ENCODE results near the gene DBET.
"Not testable (repeated sequence)": the region's sequence is repeated elsewhere in the genome, so short reads cannot be mapped to it uniquely, and the experiment has no call there.

DBET gene

DNA sequence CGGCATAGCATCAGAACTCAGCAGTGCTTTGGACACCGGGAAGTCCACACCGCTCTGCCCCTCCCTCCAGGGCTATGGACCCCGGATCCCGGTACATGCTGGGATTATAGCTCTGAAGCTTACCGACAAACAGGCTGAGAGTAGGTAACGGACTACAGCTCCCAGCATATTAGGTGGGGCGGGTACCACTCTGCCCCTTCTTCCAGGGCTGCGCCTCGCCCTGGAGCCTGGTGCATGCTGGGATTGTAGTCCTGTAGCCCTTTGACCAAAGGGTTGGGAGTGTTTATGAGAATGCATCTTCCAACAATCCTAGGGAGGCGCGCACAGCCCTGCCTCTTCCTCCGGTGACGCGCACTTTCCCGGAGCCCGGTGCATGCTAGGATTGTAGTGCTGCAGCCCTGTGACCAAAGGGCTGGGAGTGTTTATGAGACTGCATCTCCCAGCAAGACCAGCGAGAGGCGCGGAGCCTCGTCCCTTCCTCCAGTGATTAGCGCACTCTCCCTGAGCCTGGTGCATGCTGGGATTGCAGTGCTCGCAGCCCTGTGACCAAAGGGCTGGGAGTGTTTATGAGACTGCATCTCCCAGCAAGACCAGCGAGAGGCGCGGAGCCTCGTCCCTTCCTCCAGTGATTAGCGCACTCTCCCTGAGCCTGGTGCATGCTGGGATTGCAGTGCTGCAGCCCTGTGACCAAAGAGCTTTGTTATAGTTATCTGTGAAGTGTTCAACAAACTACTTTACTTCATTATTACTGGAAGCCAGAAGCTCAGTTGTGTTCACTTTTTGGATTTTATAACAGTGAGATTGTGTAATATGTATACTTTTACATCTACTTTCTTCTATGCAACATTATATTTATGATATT lies 14.7 kb upstream of the DBET start:
- not testable (repeated sequence) for DNase-seq (ENCODE audit: low read depth)

DNA sequence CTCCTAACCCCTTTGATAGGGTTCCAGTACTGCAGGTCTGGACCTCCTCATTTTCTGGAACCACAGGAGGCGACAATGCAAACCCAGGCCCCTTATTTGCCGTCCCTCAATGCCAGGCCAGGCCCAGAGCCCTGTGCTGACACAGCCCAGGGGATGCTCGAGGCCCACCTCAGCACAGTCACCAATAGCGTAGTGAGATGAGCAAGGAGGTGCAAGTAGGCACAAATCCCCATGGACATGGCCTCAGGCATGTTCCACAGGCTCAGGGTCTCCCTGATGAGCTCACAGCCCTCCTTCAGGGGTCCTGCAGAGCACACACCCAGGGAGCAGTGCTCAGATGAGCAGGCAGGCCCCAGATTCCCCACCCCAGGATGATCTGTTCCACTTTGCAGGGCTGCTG lies 5.3 kb upstream of the DBET start:
- DNase-seq (ENCODE audit: low read depth), result not testable (repeated sequence)

DNA sequence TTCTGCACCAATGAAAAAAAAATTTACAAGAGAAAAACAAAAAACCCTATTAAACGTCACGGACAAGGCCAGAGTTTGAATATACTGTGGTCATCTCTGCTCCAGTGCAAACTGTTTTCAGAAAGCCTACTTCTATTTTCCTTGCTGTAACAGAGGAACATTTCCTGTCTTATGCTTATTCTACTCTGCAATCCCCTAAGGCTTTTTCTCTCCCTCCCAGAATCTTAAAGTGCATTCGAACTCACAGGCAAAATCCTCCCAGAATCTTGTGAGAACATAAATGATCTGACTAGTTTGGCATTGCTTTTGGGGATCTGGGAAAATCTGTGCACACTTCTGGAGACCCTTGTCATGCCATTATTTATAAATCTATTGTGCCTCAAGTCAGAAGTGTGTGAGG lies 503 bp downstream of the DBET start:
- DNase-seq (ENCODE audit: low read depth), result not testable (repeated sequence)

DNA sequence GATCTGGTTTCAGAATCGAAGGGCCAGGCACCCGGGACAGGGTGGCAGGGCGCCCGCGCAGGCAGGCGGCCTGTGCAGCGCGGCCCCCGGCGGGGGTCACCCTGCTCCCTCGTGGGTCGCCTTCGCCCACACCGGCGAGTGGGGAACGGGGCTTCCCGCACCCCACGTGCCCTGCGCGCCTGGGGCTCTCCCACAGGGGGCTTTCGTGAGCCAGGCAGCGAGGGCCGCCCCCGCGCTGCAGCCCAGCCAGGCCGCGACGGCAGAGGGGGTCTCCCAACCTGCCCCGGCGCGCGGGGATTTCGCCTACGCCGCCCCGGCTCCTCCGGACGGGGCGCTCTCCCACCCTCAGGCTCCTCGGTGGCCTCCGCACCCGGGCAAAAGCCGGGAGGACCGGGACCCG lies 4.0 kb downstream of the DBET start:
- DNase-seq (ENCODE audit: low read depth), result not testable (repeated sequence)

DNA sequence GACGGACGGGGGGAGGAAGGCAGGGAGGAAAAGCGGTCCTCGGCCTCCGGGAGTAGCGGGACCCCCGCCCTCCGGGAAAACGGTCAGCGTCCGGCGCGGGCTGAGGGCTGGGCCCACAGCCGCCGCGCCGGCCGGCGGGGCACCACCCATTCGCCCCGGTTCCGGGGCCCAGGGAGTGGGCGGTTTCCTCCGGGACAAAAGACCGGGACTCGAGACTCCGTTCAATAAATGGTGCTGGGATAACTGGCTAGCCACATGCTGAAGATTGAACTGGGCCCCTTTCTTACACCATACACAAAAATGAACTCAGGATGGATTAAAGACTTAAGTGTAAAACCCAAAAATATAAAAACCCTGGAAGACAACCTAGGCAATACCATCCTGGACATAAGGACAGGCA lies 28.8 kb downstream of the DBET start:
- DNase-seq (ENCODE audit: low read depth), result not testable (repeated sequence)

DNA sequence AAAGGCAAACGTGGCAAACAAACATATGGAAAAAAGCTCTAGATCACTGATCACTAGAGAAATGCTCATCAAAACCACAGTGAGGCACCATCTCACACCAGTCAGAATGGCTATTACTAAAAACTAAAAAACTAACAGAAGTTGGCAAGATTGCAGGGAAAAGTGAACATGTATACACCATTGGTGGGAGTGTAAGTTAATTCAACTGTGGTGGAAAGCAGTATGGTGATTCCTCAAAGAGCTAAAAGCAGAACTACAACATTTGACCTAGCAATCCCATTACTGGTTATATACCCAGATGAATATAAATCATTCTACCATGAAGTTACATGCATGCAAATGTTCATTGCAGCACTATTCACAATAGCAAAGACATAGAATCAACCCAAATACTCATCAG lies 29.7 kb downstream of the DBET start:
- DNase-seq (ENCODE audit: low read depth), result not testable (repeated sequence)

DNA sequence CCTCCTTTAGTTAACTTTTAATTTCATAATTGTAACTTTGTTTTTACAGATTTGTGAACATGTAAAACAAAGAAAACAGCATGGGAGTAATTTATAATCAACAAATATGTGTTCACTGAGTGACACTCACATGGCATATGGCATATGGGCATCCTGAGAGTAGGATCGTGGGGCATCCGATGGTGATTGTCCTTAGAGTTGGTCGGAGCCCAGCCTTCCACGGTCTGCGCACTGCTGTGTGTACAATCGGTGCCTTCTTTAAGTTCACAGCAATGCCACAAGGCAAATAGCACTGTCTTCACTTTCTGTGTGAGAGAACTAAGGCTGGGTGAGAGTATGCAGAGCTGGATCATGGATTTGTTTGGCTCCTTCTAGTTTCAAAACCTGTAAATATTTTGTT lies 31.0 kb downstream of the DBET start:
- DNase-seq (ENCODE audit: low read depth), result not testable (repeated sequence)

DNA sequence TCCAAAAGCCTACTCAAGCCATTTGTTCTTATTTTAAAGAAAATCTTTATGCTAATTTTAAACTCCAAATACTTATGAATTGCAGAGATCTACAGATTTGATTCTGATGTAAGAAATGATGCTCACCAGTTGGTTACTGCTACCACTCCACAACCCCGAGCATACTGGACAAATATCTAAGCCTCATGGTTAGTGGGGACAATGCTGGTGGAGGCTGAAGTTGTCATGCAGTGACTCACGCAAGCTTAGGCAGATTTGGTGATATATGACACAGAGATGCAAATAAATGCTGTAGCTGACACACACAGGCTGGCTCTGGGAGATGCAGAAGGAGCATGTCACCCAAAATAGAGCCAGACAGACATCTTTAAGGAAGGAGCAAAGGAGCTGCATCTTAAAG lies 35.3 kb downstream of the DBET start:
- not testable (repeated sequence) for DNase-seq (ENCODE audit: low read depth)

DNA sequence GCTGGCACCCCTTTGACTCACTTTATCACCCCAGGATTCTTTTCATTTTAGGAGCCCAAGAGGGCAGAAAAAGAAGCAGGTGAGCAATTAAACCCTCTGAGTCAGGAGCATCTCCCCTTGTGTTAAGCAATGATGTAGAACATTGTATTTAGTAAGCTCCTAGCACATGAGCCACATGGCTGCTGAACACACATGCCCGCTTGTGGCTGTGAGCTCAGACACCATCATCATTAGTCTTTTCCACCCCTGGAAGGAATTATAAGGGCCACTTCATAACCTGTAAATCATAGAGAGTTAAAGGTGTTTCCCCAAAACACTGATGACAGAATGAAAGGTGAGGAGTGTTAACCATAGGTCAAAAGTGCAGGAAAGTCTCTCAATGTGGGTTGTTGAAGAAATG lies 37.2 kb downstream of the DBET start:
- not testable (repeated sequence) for DNase-seq (ENCODE audit: low read depth)

DNA sequence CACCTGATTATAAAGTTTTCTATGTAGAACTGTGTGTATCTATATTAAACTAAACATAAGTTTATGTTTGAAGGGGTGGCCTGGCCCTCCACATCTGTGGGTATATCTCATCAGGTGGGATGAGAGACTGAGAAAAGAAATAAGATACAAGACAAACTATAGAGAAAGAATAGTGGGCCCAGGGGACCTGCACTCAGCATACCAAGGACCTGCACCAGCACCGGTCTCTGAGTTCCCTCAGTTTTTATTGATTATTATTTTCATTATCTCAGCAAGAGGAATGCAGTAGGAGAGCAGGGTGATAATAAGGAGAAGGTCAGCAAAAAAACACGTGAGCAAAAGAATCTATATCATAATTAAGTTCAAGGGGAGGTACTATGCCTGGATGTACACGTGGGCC lies 41.9 kb downstream of the DBET start:
- DNase-seq (ENCODE audit: low read depth), result not testable (repeated sequence)

DNA sequence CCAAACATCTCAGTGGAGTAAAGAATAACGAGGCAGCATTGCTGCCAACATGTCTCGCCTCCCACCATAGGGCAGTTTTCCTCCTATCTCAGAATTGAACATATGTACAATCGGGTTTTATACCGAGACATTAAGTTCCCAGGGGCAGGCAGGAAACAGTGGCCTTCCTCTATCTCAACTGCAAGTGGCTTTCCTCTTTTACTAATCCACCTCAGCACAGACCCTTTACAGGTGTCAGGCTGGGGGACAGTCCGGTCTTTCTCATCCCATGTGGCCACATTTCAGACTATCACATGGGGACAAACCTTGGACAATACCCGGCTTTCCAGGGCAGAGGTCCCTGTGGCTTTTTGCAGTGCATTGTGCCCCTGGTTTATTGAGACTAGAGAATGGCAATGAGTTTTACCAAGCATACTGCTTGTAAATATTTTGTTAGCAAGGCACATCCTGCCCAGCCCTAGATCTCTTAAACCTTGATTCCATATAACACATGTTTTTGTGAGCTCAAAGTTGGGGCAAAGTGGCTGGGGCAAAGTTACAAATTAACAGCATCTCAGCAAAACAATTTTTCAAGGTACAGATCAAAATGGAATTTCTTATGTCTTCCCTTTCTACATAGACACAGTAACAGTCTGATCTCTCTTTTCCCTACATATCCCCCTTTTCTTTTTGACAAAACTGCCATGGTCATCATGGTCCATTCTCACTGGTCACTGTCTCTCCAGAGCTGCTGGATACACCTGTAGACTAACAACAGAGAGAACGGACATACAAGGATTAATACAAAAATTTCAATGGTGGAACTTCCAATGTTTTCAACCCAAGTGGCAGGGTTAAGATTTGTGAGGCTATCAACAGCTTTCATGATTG lies 42.5 kb downstream of the DBET start:
- not testable (repeated sequence) for DNase-seq (ENCODE audit: low read depth)

DNA sequence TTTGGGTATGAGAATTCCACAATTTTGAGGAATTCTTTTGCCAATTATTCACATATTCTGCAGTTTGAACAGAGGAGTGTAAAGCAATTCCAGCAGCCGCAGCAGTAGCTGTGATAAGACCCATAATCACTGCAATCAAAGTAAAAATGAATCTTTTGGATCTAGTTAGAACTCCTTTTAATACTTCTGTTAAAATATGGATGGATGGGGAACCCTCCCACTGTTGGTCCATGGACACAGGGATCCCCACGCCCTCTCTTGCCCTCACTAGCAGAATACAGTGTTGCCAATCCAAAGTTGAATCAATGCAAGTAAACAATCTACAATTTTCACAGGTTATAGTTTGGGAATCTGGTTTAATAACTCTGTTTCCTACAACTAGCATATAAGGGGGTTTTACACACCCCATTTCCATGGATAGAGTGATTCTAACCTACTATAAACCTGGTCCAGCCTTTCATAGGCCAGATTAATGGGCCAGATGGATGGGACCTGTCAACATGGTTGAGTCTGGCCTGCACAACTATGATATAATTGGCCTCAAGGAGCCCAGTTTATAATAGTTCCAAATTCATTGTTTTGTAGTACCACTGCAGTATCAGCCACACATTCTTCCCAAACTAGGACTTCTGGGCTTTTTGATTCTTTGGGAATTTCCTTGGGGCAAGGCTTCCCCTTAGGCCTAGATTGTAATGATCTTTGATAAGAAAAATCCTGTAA lies 43.6 kb downstream of the DBET start:
- DNase-seq (ENCODE audit: low read depth), result not testable (repeated sequence)

DNA sequence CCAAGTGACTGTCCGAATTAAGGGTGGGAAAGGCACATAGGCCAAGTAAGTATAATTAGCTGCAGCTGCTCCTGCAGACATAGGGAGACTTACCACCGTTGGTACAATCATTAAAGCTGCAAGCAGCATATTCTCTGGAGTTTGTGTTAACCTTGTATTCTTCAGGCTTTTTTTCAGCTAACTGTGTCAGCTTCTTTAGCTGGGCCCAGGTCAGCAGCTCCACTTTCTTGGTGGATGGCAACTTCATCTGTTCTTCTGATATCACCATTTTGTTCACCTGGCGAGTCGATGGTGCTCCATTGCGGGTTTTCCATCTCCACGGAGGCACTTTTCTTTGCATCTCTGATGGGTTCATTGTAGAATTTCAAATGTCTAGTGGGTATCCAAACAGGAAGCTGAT lies 44.5 kb downstream of the DBET start:
- DNase-seq (ENCODE audit: low read depth), result not testable (repeated sequence)

DNA sequence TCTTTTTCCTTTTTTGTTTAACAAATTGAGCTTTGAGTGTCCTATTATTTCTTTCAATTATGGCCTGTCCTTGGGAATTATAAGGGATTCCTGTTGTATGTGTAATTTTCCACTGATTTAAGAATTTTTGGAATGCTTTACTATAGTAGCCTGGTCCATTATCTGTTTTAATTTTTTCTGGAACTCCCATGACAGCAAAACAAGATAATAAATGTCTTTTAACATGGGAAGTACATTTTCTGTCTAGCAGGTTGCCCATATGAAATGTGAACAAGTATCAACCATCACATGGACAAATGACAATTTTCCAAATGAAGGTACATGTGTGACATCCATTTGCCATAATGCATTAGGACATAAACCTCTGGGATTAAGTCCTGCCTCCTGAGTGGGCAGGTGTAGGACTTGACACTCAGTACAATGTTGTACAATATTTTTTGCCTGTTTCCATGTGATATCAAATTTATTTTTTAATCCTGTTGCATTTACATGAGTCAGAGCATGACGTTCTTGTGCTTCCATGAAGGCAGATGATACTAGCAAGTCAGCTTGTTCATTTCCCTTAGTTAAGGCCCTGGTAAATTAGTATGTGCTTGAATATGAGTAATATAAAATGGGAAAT lies 45.2 kb downstream of the DBET start:
- not testable (repeated sequence) for DNase-seq (ENCODE audit: low read depth)

DNA sequence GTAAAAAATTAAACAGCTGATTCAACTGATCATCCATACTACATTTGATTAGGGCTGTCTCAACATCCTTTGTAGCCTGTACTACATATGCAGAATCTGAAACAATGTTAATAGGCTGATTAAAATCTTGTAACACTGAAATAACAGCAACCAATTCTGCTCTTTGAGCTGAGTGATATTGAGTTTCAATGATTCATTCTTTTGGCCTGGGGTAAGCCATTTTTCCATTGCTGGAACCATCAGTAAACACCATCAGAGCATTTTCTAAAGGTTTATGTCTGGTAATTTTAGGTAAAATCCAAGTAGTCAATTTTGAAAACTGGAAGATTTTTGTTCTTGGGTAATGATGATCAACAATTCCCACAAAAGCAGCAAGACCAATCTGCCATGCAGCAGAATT lies 45.7 kb downstream of the DBET start:
- DNase-seq (ENCODE audit: low read depth), result not testable (repeated sequence)

DNA sequence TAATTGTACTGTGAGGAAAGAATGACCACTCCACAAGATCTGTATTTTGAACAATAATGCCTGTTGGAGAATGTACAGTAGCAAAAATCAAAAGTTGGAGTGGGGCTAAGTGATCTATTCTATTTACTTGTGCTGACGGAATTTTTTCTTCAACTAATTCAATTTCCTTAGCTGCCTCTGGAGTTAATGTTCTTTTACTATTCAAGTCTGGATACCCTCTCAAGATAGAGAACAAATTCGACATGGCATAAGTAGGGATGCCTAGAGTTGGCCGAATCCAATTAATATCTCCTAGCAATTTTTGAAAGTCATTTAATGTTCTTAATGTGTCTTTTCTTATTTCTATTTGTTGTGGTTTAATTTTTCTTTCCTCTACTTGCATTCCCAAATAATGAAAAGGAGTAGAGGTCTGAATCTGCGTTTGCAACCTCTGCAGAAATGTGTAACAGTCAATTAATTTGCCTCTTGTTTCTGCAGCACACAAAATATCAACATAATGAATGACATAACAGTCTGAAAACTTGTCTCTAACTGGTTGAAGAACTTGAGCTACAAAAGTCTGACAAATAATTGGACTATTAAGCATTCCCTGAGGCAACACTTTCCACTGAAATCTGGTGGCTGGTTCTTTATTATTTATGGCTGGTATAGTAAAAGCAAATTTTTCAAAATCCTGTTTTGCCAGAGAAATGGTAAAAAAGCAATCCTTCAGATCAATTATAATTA lies 46.4 kb downstream of the DBET start:
- not testable (repeated sequence) for DNase-seq (ENCODE audit: low read depth)

DNA sequence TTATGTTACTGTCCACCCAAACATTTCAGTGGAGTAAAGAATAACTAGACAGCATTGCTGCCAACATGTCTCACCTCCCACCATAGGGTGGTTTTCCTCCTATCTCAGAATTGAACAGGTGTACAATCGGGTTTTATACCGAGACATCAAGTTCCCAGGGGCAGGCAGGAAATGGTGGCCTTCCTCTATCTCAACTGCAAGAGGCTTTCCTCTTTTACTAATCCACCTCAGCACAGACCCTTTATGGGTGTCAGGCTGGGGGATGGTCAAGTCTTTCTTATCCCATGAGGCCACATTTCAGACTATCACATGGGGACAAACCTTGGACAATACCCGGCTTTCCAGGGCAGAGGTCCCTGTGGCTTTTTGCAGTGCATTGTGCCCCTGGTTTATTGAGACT lies 48.6 kb downstream of the DBET start:
- not testable (repeated sequence) for DNase-seq (ENCODE audit: low read depth)

DNA sequence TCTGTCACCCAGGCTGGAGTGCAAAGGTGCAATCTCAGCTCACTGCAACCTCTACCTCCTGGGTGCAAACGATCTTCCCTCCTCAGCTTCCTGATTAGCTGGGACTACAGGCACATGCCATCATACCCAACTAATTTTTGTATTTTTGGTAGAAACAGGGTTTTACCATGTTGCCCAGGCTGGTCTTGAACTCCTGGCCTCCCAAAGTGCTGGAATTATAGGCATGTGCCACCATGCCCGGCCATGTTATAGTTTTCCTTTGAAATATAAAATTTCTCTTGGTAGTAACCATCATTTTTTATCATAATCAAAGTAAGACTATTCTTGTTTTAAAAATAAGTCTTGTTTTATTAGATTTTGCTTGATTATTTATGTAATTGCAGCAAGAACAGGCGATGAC lies 50.7 kb downstream of the DBET start:
- DNase-seq (ENCODE audit: low read depth), result not testable (repeated sequence)

Data from T-helper 22 cell (primary cell).